ENCODE results near the gene LSP1.

DNA sequence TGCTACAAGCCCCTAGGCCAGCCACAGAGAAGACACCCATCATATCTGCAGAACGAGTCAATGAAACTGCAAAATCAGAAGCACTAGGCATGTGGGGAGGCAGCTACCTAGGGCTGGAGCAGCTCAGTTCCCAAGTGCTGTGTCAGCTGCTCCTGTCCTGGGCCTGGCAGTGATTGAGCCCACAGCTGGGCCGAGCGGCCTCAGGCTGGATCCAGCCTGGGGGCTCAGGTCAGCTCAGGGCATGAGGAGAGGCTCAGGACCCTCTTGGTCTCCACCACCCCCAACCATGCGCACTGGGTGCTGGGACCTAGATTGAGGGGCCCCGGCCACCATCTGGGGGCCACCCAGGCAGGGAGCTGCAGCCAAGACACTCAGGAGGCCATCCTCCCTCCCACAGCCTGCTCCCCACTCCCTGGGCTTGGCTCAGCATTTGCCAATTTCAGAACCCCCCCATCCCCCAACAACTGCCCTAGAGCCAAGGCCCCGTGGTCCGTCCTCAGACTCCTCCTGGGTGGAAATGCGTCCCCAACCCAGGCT, 64.2 kb downstream of the LSP1 start:
- TF ChIP-seq RAD21 (IDR thresholded peaks at IDR 0.05; ENCODE audit: low read length): no peak
- TF ChIP-seq, protein P1, sequence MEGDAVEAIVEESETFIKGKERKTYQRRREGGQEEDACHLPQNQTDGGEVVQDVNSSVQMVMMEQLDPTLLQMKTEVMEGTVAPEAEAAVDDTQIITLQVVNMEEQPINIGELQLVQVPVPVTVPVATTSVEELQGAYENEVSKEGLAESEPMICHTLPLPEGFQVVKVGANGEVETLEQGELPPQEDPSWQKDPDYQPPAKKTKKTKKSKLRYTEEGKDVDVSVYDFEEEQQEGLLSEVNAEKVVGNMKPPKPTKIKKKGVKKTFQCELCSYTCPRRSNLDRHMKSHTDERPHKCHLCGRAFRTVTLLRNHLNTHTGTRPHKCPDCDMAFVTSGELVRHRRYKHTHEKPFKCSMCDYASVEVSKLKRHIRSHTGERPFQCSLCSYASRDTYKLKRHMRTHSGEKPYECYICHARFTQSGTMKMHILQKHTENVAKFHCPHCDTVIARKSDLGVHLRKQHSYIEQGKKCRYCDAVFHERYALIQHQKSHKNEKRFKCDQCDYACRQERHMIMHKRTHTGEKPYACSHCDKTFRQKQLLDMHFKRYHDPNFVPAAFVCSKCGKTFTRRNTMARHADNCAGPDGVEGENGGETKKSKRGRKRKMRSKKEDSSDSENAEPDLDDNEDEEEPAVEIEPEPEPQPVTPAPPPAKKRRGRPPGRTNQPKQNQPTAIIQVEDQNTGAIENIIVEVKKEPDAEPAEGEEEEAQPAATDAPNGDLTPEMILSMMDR (conservative IDR thresholded peaks at IDR 0.05; ENCODE audit: low read depth, low read length): no peak
- TF ChIP-seq POLR2A (IDR thresholded peaks at IDR 0.05; ENCODE audit: low read depth, low read length): no peak
- TF ChIP-seq, protein P2, sequence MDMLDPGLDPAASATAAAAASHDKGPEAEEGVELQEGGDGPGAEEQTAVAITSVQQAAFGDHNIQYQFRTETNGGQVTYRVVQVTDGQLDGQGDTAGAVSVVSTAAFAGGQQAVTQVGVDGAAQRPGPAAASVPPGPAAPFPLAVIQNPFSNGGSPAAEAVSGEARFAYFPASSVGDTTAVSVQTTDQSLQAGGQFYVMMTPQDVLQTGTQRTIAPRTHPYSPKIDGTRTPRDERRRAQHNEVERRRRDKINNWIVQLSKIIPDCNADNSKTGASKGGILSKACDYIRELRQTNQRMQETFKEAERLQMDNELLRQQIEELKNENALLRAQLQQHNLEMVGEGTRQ (IDR thresholded peaks at IDR 0.05; ENCODE audit: low read depth, low read length): no peak
- TF ChIP-seq CHD1 (IDR thresholded peaks at IDR 0.05; ENCODE audit: low read depth, low read length): no peak
- TF ChIP-seq NFE2L2 (IDR thresholded peaks at IDR 0.05; ENCODE audit: low read depth, low read length): no peak
- no peak for TF ChIP-seq RFX5 (IDR thresholded peaks at IDR 0.05; ENCODE audit: low read depth, low read length)
- no peak for TF ChIP-seq MAZ (IDR thresholded peaks at IDR 0.05; ENCODE audit: borderline replicate concordance, low read depth, low read length)
- TF ChIP-seq CEBPB (IDR thresholded peaks at IDR 0.05; ENCODE audit: low read depth, low read length): no peak
- no peak for TF ChIP-seq MXI1 (IDR thresholded peaks at IDR 0.05; ENCODE audit: borderline replicate concordance, low read depth, low read length)
